Measurements from ENCODE around the gene MLLT3.

The MLLT3 gene

GRCh38 chr9:20621471-20622329, 599 bp downstream of the MLLT3 start:
- H4K20me1 ChIP-seq, result peaks cover 0 to 34% (median 6%) of the 10 kb centered on the region in 11 experiments; a peak in 8 of 22 replicates
- H3K4me2 ChIP-seq, result peak overlapping the region; percentile 93 to 100 (median 99)
- H3K9ac ChIP-seq, result peak overlapping the region; percentile 51 to 77 (median 70)
- peaks cover 9 to 45% (median 31%) of the 10 kb centered on the region in 10 experiments for H3K4me1 ChIP-seq
- peaks cover 58 to 78% (median 75%) of the 10 kb centered on the region in 11 experiments for H3K27me3 ChIP-seq
- TF ChIP-seq Cebpa-rat (IDR thresholded peaks at IDR 0.05), result no peak
- H3K27ac ChIP-seq, result peak overlapping the region in 2 of 11 experiments; percentile 25 to 51; a peak in 2 of 22 replicates
- H3K9me3 ChIP-seq (replicated peaks in 1 of 11), result 0 out of 22 replicates have a peak, but pooled peaks cover 0 to 8% (median 0%) of the 10 kb centered on the region in 11 experiments
- peak overlapping the region; percentile 64 to 89 (median 74) for H3K4me3 ChIP-seq
- H3K36me3 ChIP-seq, result no peaks in the 10 kb centered on the region

GRCh38 chr9:20620650-20621470, 1.4 kb downstream of the MLLT3 start:
- Histone ChIP-seq H4K20me1 (peaks cover 0 to 34% (median 6%) of the 10 kb centered on the region in 11 experiments; a peak in 8 of 22 replicates), H3K4me3 (peak overlapping the region; percentile 64 to 89 (median 74)), H3K4me1 (peaks cover 9 to 45% (median 31%) of the 10 kb centered on the region in 10 experiments), H3K27me3 (peaks cover 58 to 81% (median 77%) of the 10 kb centered on the region in 11 experiments), H3K36me3 (no peaks in the 10 kb centered on the region), H3K9ac (peak overlapping the region; percentile 39 to 77 (median 68)), H3K9me3 (replicated peaks in 1 of 11) (0 out of 22 replicates have a peak, but pooled peaks cover 0 to 8% (median 0%) of the 10 kb centered on the region in 11 experiments), H3K27ac (peak overlapping the region in 1 of 11 experiments; percentile 25; a peak in 1 of 22 replicates), H3K4me2 (peak overlapping the region; percentile 93 to 100 (median 99))
- no peak for TF ChIP-seq Cebpa-rat (IDR thresholded peaks at IDR 0.05)

GRCh38 chr9:20619487-20620200, 2.7 kb downstream of the MLLT3 start:
- Histone ChIP-seq H3K9me3 (replicated peaks in 1 of 11) (0 out of 22 replicates have a peak, but pooled peaks cover 0 to 8% (median 0%) of the 10 kb centered on the region in 11 experiments), H3K4me1 (peaks cover 9 to 40% (median 31%) of the 10 kb centered on the region in 10 experiments), H3K27me3 (peaks cover 58 to 79% (median 75%) of the 10 kb centered on the region in 11 experiments), H3K4me2 (peak overlapping the region in 7 of 11 experiments; percentile 96 to 100 (median 99); a peak in 13 of 22 replicates), H3K36me3 (no peaks in the 10 kb centered on the region), H4K20me1 (peaks cover 0 to 34% (median 6%) of the 10 kb centered on the region in 11 experiments; a peak in 8 of 22 replicates), H3K27ac (no peak overlapping the region), H3K9ac (no peak overlapping the region), H3K4me3 (peak overlapping the region in 1 of 10 experiments; percentile 71; a peak in 2 of 20 replicates)
- no peak for TF ChIP-seq Cebpa-rat (IDR thresholded peaks at IDR 0.05)

- Histone ChIP-seq H3K36me3 (no peaks in the 10 kb centered on the region), H3K9me3 (replicated peaks in 1 of 11) (0 out of 22 replicates have a peak, but pooled peaks cover 0 to 8% (median 0%) of the 10 kb centered on the region in 11 experiments), H3K27ac (no peak overlapping the region), H3K4me1 (peaks cover 0 to 27% (median 19%) of the 10 kb centered on the region in 10 experiments; a peak in 15 of 20 replicates), H4K20me1 (peaks cover 0 to 22% (median 5%) of the 10 kb centered on the region in 11 experiments; a peak in 8 of 22 replicates), H3K27me3 (peaks cover 46 to 66% (median 62%) of the 10 kb centered on the region in 11 experiments), H3K9ac (no peak overlapping the region), H3K4me2 (no peak overlapping the region), H3K4me3 (no peak overlapping the region)
- TF ChIP-seq Cebpa-rat (IDR thresholded peaks at IDR 0.05), result no peak
Observed at GRCh38 chr9:20618361-20618802, 3.9 kb downstream of the MLLT3 start.

- H3K27me3 ChIP-seq, result peaks cover 36 to 56% (median 51%) of the 10 kb centered on the region in 11 experiments
- H4K20me1 ChIP-seq, result peaks cover 0 to 15% (median 5%) of the 10 kb centered on the region in 11 experiments; a peak in 6 of 22 replicates
- H3K36me3 ChIP-seq, result no peaks in the 10 kb centered on the region
- 0 out of 22 replicates have a peak, but pooled peaks cover 0 to 8% (median 0%) of the 10 kb centered on the region in 11 experiments for H3K9me3 ChIP-seq (replicated peaks in 1 of 11)
- H3K9ac ChIP-seq, result no peak overlapping the region
- H3K27ac ChIP-seq, result no peak overlapping the region
- no peak overlapping the region for H3K4me2 ChIP-seq
- no peak overlapping the region for H3K4me3 ChIP-seq
- H3K4me1 ChIP-seq, result peaks cover 0 to 19% (median 13%) of the 10 kb centered on the region in 10 experiments; a peak in 11 of 20 replicates
- no peak for TF ChIP-seq Cebpa-rat (IDR thresholded peaks at IDR 0.05)
Observed at GRCh38 chr9:20616808-20617207, 5.5 kb downstream of the MLLT3 start.

- Histone ChIP-seq H3K9me3 (replicated peaks in 1 of 11) (no peaks in the 10 kb centered on the region), H3K4me1 (peaks cover 0 to under 1% (median 0%) of the 10 kb centered on the region in 10 experiments; a peak in 1 of 20 replicates)
- no peak for TF ChIP-seq Cebpa-rat (IDR thresholded peaks at IDR 0.05)
Observed at GRCh38 chr9:20614602-20615216, 7.6 kb downstream of the MLLT3 start.

GRCh38 chr9:20611691-20612287, 10.5 kb downstream of the MLLT3 start:
- Histone ChIP-seq H3K27ac (no peak overlapping the region), H3K9ac (no peak overlapping the region), H4K20me1 (no peaks in the 10 kb centered on the region), H3K9me3 (replicated peaks in 1 of 11) (no peaks in the 10 kb centered on the region), H3K27me3 (peaks cover 0 to 6% (median 1%) of the 10 kb centered on the region in 11 experiments; a peak in 9 of 22 replicates), H3K4me2 (no peak overlapping the region), H3K4me3 (no peak overlapping the region), H3K4me1 (no peaks in the 10 kb centered on the region), H3K36me3 (no peaks in the 10 kb centered on the region)
- TF ChIP-seq Cebpa-rat (IDR thresholded peaks at IDR 0.05), result no peak

More at GRCh38 chr9:20614602-20615216, 7.6 kb downstream of the MLLT3 start:
- Histone ChIP-seq H3K9ac (no peak overlapping the region), H3K36me3 (no peaks in the 10 kb centered on the region), H3K4me2 (no peak overlapping the region), H3K27ac (no peak overlapping the region), H3K27me3 (peaks cover 15 to 35% (median 30%) of the 10 kb centered on the region in 11 experiments), H4K20me1 (peaks cover 0 to 4% (median 0%) of the 10 kb centered on the region in 11 experiments; a peak in 1 of 22 replicates), H3K4me3 (no peak overlapping the region)

Measured in BLaER1 treated with 17β-estradiol and CSF1 and Interleukin-3, amounts not matched to agents 10 nM and 100 nM (cell line).